ENCODE data around the gene LPIN1.

Gene LPIN1

DNA sequence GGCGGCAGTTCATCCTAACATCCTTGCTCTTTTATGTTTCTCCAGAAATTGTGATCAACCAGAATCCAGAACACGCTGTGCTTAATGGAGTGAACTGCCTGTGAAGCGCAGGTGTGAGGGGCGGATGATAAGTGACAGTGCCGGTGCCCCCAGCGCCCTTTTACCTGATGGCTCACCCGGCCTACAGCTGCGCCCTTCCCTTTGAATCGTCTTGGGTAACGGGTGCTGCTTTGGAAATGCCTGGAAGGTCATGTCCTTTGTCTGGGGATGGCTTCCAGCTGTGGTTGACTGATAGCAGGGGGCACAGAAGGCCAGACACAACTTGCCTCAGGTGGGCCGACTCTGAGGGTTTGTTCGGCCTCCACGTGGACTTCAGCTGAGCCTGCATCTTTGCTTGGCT, 119.4 kb downstream of the LPIN1 start:
- no peak for DNase-seq (ENCODE audit: low read depth in 2 of 2)

DNA sequence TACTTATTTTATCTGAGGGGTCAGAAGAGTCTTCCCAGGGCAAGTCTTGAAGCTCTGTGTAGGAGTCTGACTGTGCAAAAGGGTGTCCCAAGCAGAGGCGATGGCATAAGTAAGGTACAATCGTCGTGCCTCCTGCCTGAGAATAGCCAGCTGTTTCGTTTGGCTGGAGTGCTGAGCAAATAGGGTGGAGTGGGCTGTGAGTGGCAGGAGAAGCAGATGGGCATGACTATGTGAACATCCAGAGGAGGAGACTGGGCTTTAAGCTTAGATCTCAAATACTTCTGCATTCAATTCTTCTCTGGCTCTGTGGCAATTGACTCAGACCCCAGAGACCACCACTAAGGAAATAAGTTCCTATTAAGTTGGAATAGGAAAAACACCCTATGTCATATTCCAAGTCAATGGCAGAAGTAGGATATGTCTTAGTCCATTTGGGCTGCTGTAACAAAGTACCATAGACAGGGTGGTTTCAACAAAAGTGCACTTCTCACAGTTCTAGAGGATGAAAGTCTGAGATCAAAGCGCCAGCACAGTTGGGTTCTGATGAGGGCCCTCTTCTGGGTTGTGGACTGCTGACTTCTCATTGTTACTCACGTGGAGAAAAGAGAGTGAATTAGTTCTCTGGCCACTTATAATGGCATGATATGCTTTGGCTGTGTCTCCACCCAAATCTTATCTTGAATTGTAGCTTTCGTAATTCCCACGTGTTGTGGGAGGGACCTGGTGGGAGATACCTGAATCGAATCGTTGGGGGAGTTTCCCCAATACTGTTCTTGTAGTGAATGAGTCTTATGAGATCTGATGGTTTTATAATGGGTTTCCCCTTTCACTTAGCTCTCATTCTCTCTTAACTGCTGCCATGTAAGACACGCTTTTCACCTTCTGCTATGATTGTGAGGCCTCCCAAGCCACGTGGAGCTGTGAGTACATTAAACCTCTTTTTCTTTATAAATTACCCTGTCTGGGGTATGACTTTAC, 120.2 kb downstream of the LPIN1 start:
- no peak for DNase-seq (ENCODE audit: low read depth in 2 of 2)

DNA sequence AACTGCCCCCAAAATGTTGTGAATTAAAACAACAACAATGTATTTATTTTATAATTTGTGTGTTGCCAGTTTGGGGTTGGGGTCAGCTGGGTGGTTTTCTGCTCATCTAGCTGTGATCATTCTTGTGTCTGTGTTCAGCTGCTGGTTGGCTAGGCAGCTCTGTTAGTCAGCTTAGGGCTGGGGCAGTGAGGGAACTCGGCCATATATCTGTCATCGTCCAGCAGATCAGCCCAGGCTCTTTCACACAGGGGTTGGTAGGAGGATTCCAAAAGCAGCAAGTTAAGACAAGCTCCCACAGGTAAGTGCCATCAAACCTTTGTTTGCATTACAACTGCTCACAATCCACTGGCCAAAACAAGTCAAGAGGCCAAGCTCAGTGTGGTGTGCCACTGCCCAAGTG, 121.5 kb downstream of the LPIN1 start:
- DNase-seq (ENCODE audit: low read depth in 2 of 2) = no peak

DNA sequence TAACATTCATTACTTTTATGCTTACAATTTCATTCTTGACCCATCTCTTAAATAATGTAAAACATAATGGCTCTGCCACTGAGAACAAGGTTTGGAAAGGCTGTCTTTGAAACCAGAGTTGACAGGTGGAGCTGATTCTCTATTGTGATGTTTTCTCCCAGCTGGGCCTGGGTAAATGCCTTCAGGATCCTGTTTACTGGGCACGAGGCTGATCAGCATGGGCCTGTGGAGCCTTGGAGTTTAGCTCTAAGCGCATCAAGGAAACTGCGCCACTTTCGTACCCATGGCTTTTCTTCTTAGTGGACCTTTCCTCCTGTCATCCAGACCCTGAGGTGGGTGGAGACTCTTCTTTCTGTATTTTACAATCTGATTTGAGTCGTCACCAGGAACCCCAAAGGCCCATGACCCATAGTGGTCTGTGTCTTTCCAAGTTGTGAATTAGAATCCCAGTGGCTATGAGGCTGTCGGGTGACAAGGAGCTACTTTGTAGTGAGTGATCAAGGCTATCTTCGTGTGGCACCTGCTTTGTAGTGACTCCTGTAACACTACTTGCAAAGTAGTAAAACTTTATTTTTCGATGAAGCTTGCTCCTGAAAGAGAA, 123.1 kb downstream of the LPIN1 start:
- no peak for DNase-seq (ENCODE audit: low read depth in 2 of 2)

DNA sequence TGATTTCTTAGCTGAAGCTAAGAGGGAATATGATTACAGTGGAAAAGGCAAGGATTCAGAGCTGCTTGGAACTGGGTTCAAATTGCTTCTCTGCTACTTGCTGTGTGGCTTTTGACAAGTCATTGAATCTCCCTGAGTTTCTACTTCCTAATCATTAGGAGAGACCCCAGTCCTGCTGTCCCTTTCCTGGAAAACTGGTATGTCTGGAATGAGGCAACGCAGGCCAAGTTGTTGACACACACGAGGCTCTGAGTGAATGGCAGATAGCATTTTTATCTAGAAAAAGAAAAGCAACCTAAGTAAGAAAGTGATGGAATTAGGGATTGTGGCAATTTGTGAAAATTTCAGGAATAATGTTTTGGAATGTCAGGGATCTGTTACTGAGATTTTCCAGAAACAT, 123.6 kb downstream of the LPIN1 start:
- DNase-seq (ENCODE audit: low read depth in 2 of 2) = no peak

DNA sequence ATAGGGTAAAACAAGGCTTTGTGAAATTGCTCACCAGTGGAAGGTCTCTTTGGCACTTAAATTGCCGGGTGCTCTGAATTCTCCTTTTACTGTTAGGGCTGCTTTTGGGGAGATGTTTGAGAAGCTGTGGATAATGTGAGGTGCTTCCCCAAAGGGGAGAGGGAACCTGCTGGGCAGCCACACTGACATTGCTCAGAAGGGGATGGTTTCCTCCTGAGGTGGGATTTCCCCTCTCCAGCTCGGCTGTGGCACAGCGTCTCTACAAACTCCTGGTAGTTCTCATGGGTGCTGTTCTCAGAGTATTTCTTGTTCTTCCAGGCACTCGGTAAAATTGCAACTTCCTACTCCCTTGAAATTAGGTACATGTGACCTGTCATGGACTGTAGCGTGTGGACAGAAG, 124.2 kb downstream of the LPIN1 start:
- DNase-seq (ENCODE audit: low read depth in 2 of 2) = no peak

DNA sequence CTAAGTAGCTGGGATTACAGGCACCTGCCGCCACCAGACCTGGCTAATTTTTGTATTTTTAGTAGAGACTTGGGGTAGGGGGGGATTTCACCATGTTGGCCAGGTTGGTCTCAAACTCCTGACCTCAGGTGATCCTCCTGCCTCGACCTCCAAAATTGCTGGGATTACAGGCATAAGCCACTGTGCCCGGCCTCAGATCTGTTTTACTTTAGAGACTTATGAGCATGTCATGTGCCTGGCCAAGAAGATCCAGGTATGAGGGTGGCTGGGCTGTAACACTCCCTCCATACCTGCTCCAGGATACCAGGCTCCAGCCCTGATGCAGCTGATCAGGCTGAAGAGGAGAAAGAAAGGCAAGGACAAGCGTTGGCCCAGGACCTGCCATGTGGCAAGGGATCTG, 125.0 kb downstream of the LPIN1 start:
- DNase-seq (ENCODE audit: low read depth in 2 of 2) = no peak

DNA sequence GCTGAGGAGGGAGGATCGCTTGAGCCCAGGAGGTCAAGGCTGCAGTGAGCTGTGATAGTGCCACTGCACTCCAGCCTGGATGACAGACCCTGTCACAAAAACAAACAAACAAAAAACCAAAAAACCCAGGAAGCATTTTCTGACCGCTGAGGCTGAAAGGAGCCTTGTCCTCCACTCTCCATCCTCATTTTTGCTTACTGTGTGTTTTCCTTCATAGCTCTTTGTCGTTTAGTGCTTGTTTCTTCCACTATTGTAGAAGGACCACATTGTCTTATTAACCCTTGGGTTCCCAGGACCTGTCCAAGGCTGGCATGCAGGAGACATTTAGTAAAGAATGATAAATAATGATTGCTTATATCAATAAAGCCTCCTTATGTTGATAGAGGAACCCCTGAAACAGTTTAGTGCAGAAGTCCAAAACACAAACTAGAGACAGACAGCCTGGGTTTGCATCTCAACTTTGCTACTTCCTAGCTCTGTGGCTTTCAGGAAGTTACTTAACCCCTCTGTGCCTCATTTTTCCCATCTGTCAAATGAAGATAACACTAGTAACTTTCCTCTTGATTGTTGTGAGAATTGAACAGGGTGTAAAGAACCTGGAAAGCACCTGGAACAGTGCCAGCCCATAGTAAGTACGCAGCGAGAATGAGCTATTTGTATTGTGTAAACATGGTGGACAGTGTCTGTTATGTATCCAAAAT, 126.0 kb downstream of the LPIN1 start:
- DNase-seq (ENCODE audit: low read depth in 2 of 2) = no peak

DNA sequence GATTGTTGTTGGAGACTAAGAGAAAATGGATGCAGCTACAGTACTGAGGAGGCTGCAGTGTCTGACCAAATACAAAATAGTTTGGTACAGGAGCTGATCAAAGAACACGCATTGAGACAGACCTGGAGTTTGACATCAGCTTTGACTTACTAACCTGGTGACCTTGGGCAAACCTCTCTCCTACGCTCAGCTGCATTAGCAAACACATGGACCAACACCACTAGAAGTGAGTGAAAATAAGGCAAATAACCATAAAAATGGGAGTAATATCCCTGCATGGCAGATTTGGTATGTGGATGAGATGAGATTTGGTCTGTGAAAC, 126.5 kb downstream of the LPIN1 start:
- no peak for DNase-seq (ENCODE audit: low read depth in 2 of 2)

DNA sequence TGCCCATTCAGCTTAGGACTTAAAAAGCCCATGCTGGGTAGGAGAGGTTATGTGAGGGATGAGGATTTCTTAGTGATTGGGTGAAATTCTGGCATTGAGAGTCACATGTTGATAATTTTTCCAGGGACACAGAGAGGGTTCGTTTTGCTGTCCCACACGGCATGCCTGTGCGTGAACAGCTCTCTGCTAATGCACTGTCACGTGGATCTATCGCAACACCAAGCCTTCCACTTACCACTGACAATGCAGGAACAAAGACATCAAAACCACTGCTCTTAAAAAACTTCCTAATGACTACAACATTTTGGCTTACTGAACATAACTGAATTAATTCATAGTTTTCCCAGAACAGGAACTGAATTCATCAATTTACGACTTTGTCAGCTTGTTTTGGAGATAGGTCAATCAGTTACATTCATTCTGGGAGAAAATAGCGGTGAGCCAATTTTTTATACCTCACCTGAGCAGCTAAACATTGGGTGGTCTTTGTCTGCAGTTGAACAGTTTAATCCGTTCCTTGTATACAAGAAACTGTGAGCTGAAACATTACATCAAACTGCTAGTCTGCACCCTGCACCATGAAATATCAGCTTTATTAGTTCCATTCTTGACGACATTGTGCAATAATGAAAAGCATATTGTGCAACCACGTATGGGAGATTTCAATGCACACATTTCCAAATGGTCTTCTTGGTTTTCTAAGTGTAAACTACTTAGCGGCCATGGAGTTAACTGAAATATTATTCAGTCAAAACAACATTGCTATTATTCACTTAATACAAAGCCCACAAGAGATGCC, 127.1 kb downstream of the LPIN1 start:
- DNase-seq (ENCODE audit: low read depth in 2 of 2) = no peak

DNA sequence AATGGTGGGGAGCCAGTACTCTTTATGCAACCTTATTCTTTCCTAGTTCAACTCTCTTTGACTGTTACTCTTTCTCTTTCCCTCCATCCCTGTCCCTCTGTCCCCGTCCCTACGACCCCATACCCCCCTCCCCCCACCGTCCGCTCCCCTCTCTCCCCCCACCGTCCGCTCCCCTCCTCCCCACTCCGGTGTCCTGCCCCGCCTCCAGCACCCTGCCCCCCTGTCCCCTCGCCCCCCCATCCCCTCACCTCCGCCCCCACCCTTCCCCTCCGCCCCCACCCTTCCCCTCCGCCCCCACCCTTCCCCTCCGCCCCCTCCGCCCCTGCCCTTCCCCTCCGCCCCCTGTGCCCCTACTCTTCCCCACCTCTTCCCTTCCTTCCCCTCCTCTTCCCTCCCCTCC, 128.4 kb downstream of the LPIN1 start:
- DNase-seq (ENCODE audit: low read depth in 2 of 2) = no peak

DNA sequence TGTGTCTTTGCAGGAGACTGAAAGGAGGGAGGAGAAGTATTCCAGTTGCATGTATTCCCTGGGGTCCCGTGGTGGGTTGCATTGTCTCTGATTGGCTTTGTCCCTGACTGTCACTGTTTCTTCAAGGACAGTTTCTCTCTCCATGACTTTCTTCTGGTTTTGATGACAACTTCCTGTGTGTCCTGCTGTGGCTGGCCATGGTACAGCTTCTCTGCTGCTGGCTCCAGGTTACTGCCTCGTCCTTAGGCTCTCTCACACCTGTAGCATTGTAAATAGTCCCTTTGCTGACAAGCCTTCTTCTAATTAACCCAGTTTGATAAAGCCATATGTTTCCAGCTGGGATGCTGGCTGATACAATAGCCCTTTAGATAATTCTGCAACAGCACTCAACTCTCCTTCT, 129.0 kb downstream of the LPIN1 start:
- no peak for DNase-seq (ENCODE audit: low read depth in 2 of 2)

DNA sequence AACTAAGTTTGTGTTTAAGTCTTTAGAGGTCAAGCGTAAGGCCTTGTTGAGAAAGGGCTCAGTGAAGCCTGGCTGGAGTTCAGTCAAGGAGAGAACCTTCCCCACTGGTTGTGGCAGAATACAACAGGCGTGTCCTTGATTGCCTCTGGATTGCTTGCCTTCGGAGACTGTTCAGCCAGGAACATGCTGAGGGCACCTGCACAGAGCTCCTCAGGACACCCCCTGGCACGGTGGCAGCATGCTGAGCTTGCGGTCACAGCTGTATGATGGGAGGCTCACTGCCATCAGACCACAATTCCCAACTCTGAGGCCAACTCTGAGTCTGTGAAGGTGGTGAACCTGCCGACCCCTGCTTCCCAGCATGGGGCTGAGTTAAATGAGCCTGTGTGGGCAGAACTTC, 130.0 kb downstream of the LPIN1 start:
- no peak for DNase-seq (ENCODE audit: low read depth in 2 of 2)

DNA sequence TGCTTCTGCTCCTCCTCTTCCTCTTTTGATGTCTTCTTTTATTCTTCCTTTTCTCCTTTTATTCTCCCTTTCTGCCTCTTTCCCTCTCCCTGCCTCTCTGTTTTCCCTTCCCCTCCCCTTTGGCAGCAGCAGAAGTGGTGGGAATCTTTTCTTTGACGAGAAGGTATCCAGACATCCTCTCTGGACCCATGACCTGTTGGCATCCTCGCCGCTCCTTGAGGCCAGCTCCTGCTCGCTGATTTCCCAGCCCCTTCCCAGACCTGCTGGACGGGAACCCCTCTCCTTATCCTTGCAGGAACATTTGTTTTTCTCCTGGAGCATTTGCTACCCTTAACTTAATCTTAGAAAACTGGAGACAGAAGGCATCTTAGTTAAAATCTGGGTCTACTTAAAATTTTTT, 130.5 kb downstream of the LPIN1 start:
- DNase-seq (ENCODE audit: low read depth in 2 of 2) = no peak
